ENCODE results near the gene IRS2. TPM values are rescaled to one million over a fixed set of nuclear protein-coding genes. Genes with fewer than 3 reads are reported as not detected.

The IRS2 gene
- total and polyA plus RNA-seq, 2 experiments from 2014 or later, result 3.6 to 14.5 TPM

- no peak for TF ChIP-seq ZNF462 (CRISPR knock-in tag; IDR thresholded peaks at IDR 0.05)
These were observed 40.0 kb downstream of the IRS2 start (continued) for GRCh38 chr13:109746364-109746763.

GRCh38 chr13:109745702-109746101 is 40.7 kb downstream of the IRS2 start:
- no peak overlapping the region for H3K27ac Mint-ChIP-seq
- TF ChIP-seq EZH2phosphoT487 (IDR thresholded peaks at IDR 0.05; ENCODE audit: unreplicated experiment) (no peak), NANOG (IDR thresholded peaks at IDR 0.05; ENCODE audit: borderline replicate concordance) (no peak), REST (IDR thresholded peaks at IDR 0.05; ENCODE audit: unreplicated experiment) (no peak), STAT1 (IDR thresholded peaks at IDR 0.05; ENCODE audit: unreplicated experiment) (no peak), ZNF114 (CRISPR knock-in tag; IDR thresholded peaks at IDR 0.05) (no peak), ZNF331 (CRISPR knock-in tag; IDR thresholded peaks at IDR 0.05; ENCODE audit: low read depth) (no peak)

More at GRCh38 chr13:109745702-109746101, 40.7 kb downstream of the IRS2 start:
- no peaks in the 10 kb centered on the region for H3K9me3 Mint-ChIP-seq
- H3F3A ChIP-seq (replicated peaks; ENCODE audit: low read depth), result no peaks in the 10 kb centered on the region
- H3K36me3 Mint-ChIP-seq (ENCODE audit: low read depth), result no peaks in the 10 kb centered on the region; the same call in 2 of the 3 replicates
- H3K27ac ChIP-seq (ENCODE audit: low read depth), result no peak overlapping the region
- no peaks in the 10 kb centered on the region for H3K36me3 ChIP-seq (ENCODE audit: insufficient read depth)
- no peak overlapping the region for H2AFZ ChIP-seq
- H3K27me3 ChIP-seq (ENCODE audit: insufficient read depth), result no peaks in the 10 kb centered on the region
- H3K4me1 ChIP-seq (ENCODE audit: insufficient read depth), result peaks cover 8% of the 10 kb centered on the region; the same call in 1 of the 2 replicates
- H3K79me2 ChIP-seq (replicated peaks; ENCODE audit: insufficient read depth), result no peaks in the 10 kb centered on the region
- H3K9me2 ChIP-seq (ENCODE audit: insufficient read depth), result no peaks in the 10 kb centered on the region
- H4K20me1 ChIP-seq (replicated peaks; ENCODE audit: insufficient read depth), result no peaks in the 10 kb centered on the region
- no peak overlapping the region for H3K4me3 ChIP-seq
- no peak overlapping the region for H3K4me2 ChIP-seq
- no peak overlapping the region for H3K4me3 Mint-ChIP-seq
- H3K4me1 Mint-ChIP-seq, result peaks cover 22% of the 10 kb centered on the region
- ATAC-seq, result no peak
- no peak for DNase-seq (ENCODE audit: low spot score)
- H3K27me3 Mint-ChIP-seq (ENCODE audit: insufficient read depth, low read depth, poor library complexity), result peaks cover 2% of the 10 kb centered on the region

All from GM23338 (cell line).